HG02852 (cell line): Measurements from ENCODE around the gene AXL.
"Not testable (repeated sequence)": the region's sequence is repeated elsewhere in the genome, so short reads cannot be mapped to it uniquely, and the experiment has no call there.

ENCODE experiments used
- ATAC-seq: cut with Tn5 transposase; IDR thresholded peaks from one replicate; pipeline ENCODE4 v1.9.1; 2021; ENCODE audit warnings: mild to moderate bottlenecking, moderate library complexity; ENCODE audit not compliant: unreplicated experiment

Gene AXL

DNA sequence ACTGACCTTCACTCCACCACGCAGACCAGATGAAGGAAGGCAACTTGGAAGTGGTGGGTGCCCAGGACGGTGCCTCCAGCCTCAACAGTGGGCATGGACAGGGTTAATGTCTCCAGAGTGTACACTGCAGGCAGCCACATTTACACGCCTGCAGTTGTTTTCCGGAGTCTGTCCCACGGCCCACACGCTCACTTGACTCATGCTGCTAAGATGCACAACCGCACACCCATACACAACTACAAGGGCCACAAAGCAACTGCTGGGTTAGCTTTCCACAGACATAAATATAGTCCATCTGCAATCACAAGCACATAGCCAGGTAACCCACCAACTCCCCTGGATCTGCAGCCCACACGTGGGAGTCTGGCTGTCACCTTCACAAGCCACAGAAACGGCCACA lies 12.6 kb upstream of the AXL start:
- ATAC-seq, result no peak

DNA sequence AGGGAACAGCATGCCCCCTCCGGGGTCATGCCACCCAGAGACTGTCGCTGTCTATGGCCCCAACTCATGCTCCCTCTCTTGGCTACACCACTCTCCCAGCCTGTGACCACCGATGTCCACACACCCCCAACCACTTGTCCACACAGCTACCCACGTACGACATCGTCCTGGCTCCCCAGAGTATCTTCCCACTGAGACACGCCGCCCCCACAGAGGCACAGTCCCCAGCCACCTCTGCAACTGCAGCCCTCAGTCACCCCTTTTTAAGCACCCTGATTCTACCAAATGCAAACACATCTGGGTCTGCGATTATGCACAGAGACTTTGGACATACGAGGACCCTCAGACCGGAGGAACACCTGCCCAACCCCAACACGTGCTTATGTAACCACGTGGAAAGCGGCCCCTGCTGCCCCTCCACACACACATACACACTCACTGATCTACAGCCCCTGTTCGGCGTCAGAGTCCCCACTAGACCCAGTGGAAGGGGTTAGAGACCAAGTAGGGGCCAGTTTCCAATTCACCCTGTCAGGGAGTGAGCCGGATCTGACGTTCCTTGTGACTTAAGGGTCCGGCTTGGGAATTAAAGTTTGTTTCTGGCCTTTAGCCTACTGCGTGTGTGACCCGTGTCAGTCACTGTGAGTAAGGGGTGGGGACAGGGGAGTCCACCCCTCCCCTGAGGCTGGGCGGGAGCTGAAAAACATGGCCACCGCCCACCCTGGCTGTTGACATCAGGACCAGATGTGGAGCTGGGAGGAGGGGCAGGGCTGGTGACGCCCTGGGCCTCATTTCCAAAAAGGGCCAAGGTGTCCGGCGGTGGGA lies 11.9 kb upstream of the AXL start:
- no peak for ATAC-seq

DNA sequence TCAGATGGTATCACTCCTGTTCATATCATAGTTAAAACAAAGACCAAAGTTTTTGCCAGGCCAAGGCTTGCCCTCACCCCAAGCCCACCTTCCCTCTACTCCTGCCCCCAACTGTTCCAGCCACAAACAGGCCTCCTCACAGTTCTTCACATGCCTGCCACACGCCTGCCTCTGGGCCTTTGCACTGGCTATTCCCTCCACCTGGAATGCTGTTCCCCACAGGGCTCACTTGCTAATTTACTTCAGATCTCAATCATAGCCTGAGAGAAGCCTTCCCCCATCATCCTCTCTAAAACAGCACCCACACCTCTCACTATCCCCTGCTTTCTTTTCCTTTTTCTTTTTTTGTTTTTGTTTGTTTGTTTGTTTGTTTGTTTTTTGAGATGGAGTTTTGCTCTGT lies 4.9 kb upstream of the AXL start:
- ATAC-seq, result no peak

DNA sequence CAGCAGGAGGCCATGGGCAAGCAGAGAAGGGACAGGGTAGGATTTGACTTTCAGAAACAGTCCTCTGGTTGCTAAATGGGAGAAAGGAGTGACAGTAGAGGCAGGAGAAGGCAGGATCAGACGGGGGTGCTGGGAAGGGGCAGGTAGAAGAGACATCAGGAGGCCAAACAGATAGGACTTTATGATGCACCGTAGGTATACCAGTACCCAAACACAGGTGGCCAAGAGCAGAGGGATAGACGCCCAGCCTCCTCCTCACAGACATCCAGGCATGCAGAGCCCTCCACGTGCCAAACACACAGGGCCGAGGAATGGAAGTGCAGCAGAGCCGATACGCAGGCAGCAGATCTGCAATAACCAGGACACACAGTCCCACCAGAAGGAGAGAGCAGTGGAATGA lies 1.3 kb upstream of the AXL start:
- ATAC-seq, result no peak

DNA sequence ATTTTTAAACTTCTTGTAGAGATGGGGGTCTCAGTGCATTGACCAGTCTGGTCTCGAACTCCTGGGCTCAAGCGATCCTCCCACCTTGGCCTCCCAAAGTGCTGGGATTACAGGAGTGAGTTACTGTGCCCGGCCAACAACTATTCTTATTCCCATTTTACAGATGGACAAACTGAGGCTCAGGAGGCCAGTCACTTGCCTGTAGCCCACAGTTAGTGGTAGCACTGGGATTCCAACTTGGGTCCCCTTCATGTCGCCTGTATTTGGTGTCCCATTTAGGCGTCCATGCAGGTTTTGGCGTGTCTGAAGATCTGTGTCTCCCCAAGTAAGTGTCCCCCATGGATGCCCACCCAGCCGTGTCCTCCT lies 791 bp upstream of the AXL start:
- ATAC-seq, result no peak

DNA sequence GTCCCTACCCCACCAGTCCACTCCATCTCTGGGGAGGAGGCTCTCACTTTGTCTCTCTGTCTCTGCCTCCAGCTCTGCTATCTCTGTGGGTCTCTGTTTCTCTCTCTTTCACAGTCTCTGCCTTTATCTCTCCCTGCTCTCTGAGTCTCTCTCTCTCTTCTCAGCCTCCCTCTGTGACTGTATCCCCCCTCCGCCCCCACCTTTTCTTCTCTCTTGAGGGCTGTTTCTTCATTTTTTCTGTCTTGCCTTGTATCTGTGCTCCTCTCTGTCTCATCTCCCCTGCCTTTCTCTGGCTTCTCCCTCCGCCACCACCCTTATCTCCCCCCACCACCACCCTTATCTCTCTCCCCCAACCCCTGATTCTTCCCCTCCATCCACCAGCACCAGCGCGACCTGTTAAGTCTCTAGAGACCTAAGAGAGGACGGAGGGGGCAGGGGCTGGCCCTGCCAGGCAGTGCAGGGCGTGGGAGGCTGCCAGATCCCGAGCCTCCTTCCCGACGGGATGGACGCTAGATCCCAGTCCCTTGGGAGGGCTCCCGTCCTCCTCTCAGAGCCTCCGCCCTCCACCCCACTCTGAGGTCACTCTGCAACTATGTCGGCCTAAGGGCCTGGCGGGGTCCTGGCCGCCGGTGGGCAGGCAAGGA lies 1.0 kb downstream of the AXL start:
- no peak for ATAC-seq

DNA sequence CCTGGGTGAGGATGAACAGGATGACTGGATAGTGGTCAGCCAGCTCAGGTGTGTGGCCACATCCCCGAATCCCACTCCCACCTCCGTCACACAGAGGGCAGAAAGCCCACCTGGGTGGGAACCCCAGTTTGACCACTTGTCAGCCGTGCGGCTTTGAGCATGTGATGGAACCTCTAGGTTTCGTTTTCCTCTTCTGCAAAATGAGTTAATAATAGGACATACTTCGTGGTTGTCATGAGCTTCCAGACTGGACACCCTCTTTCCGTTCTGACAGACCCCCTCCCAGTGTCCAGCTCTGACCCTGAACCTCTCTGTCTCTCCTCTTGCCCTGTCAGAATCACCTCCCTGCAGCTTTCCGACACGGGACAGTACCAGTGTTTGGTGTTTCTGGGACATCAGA lies 1.8 kb downstream of the AXL start:
- ATAC-seq, result no peak

DNA sequence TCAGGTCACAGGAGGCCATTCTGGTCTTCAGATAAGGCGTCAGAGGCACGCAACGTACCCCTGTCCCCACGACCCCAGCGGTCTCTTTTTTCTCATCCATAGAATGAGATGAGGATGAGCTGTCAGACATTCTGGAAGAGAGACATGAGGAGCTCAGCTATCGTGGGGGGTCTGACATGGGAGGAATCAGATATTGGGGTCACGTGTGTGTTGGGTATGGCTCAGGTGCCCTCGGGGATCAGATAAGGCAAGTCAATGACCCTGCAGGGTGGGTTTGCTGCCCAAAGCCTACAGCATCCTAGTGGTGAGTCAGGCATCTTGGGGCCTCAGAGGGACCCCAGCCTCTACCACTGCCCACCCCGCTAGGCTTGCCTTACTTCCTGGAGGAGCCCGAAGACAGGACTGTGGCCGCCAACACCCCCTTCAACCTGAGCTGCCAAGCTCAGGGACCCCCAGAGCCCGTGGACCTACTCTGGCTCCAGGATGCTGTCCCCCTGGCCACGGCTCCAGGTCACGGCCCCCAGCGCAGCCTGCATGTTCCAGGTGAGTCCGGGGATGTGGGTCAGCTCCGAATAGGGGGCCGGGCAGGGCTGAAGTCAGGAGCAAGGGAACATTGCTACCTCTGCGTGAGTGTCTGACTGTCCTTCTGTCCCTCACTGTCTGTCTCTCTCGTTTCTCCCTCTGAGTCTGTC lies 2.6 kb downstream of the AXL start:
- ATAC-seq, result no peak

DNA sequence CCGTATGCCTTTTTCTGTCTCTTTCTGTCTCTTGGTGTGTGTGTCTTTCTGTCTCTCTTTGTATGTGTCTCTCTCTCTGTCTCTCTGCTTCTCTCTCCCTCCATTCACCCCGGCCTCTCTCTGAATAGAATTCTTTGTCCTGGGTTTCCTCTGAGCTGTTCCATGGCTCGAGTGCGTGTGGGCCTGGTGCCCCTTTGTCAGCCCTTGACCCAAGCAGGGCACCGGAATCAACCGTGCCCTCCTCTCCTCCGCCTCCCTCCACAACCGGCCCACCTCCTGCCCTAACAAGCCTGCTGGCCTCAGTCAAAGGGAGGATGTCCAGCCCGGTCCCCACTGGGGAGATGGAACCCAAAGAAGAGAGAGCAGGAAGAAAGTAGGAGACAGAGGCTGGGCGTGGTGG lies 3.2 kb downstream of the AXL start:
- ATAC-seq, result no peak

DNA sequence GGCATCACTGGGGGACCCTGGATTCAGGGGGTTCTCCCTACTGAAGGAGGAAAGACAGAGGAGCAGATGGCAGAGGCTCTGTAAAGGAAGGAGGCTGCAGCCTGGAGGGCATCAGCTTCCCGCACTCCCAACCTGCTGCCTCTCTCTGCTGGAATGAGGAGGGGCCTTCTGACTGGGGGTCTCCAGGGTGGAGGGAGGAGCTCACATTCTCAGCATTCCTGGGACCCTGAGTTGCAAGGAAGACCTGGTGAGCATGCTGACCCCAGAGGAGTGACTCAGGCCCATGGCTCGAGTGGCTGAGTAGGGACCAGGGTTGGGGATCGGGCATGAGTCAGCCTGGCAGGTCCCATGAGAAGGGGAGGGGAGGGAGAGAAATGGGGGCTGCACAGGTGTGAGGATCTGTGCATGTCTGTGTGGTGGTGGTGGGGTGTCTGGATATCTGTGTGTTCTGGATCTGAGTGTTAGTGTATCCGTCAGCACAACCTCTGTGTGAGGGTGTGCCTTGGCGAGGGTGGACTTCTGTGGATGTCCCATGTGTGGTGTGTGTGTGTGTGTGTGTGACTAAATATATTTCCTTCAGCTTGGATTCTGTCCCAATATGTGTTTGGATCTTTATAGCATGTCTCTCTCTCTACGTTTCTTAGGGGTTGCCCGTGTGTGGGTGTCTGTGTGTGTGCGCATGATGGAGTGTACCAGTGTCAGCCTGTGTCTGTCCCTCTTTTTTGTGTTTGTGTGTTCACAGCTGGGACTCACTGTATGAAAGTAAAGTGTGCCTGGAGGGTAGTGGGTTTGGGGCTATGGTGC lies 4.6 kb downstream of the AXL start:
- ATAC-seq, result no peak

DNA sequence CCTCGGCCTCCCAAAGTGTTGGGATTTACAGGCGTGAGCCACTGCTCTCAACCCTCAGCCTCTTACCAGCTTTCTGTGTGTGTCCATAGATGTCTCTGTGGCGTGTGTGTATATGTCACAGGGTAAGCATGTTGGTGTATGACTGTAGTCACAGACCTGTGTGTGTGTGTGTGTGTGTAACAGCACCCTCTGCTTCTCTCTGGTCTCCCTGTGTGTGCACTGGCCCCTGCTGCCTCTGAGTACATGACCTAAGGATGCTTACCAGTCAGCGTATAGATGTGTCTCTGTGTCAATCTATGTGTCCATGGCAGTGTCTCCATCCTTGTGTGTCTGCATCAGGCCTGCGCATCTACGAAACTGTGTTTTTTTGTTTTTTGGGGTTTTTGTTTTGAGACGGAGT lies 5.6 kb downstream of the AXL start:
- no peak for ATAC-seq

DNA sequence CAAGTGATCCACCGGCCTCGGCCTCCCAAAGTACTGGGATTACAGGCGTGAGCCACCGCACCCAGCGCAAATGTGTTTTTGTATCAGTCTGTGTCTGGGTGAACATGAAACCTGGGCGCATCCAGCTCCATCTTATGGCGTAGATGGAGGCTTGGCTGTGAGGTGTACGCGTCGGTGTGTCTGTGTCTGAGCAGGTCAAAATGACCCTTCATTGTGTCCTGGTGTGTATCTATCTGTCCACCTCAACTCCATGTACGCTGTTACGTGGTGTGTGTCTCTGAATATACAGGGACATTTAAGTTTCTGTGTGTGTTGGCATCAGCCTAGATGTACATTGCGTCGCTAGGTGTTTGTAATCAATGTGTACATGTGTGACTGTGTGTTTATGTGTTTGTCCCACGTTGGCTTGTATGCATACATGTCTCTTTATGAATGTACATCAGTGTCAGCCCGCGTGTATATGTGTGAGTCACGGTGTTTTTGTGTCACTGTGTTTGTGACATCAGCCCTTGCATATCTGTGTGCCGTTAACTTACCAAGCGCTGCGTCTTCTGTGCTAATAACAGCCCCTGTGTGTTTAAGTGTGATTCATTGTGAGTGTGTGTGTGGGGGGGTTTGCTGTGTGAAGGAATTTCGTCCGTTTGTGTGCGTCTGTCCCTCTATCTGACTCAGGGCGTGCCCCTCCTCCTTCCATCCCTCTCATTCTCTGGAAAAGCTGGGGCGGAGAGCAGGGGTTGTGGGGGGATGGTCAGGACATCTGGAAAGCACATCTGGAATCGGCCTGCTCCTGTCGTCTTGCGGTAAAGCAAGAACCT lies 6.4 kb downstream of the AXL start:
- ATAC-seq, result no peak

DNA sequence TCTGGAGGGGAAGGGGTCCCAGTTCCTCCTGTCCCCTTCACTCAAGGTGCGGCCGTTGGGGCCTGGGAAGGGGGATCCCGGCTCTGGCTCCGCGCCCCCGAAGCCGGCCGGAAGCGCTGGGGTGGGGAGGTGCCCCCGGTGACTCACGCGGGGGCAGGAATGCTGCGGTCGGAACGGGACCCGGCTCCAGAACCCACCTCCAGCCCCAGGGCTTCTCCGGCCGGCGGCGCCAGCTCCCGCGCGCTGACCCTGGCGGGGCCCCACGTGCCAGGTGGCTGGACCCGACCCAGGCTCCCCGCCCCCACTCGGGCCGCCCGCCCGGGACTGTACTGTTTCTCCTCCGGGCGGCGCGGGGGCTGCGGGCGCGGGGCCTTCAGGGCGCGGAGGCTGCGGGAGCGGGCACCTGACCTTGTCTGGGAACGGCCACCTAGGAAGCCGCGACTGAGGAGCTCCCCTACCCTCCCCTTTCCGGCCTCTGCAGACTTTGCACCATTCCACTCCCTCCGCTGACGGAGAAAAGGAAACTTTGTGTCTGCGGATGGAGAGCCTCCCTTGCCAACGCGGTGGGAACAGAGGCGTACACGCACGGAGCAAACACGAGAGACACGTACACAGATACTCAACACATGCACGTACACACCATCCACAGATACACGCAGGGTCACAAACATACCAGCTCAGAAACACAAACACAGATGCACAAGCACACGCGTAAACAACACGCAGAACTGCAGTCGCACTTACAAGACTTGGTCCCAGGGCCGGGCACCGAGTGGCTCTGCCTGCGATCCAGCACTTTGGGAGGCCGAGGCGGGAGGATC lies 7.2 kb downstream of the AXL start:
- no peak for ATAC-seq

DNA sequence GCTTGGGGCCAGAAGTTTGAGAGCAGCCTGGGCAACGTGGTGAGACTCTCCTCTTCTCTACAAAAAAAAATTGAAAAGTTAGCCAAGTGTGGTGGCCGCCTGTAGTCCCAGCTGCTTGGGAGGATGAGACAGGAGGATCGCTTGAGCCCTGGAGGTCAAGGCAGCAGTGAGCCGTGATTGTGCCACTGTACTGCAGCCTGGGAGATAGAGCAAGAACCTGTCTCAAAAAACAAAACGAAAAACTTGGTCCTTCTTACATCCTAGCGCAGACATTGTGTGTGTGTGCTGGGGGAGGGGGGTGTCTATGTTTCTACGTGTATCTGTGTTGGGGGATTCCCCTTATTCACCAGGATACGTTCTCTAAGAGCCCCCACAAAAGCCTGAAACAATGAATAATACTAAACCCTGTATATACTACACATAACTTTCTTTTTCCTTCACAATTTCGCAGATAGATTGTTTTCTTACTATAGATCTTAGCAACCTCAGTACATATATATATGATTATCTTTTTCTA lies 7.9 kb downstream of the AXL start:
- no peak for ATAC-seq

DNA sequence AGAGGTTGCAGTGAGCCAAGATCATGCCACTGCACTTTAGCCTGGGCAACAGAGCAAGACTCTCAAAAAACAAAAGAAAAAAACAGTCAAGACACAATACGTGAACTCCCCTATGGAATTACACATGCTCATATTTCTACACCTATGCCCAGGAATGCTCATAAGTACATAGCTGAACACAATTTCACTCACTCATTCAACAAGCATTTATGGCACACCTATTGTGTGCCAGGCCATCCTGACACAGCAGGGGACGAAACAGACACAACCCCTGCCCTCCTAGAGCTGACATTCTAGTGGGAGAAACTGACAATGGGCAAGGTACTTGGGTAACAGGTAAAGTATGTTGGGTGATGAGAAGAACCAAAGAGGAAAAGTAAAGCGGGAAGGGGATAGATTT lies 9.5 kb downstream of the AXL start:
- ATAC-seq, result no peak

DNA sequence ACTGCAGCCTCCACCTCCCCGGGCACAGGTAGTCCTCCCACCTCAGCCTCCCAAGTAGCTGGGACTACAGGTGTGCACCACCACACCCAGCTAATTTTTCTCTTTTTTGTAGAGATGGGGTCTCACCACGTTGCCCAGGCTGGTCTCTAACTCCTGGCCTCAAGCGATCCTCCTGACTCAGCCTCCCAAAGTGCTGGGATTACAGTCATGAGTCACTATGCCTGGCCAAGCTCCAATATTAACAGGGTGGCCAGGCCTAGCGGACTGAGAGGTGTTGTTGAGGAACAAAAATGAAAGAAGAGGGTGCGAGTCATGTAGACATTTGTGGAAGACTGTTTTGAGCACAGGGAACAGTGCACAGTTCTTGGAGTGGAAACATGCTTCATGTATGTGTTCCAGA lies 10.3 kb downstream of the AXL start:
- not testable (repeated sequence) for ATAC-seq

DNA sequence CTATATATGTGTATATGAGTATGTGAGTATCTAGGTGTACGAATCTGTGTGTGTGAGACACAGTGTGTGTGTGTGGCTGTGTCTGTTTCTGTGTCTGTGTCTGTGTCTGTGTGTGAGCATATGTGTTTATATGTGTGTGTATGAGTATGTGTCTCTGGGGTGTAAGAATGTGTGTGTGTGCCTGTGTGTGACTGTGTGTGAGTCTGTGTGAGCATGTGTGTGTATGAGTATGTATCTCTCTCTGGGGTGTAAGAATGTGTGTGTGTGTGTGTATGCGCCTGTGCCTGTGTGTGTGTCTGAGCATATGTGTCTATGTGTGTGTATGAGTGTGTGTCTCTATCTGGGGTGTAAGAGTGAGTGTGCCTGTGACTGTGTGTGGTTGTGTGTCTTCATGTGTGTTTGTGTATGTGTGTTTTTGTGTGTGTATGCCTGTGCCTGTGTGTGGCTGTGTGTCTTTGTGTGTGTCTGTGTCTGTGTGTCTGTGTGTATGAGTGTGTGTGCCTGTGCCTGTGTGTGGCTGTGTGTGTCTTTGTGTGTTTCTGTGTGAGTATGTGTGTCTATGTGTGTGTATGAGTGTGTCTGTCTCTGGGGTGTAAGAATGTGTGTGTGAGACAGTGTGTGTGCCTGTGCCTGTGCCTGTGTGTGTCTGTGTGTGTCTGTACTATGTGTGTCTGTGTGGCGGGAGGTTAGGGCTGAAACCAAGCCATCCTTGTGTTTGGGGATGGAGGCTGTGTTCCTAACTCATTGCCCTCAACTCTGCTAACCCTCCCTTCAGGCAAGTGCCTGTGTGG lies 11.2 kb downstream of the AXL start:
- ATAC-seq, result no peak

DNA sequence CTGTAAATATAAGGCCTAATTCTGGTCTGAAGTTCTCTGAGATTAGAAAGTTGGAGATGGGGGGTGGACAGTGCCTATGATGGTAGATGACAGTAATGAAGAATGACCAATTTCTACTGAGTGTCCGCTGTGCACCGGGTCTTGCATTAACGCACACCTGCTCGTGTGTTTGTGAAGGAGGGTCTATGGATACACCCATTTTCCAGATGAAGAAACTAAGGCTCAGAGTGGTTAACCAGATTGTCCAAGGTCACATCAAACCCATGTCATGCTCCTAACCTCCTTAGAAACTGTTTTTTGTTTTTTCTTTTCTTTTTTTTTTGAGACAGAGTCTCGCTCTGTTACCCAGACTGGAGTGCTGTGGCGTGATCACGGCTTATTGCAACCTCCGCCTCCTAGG lies 13.7 kb downstream of the AXL start:
- ATAC-seq, result no peak
